Activated T-cell treated with anti-CD3 and anti-CD28 coated beads, Interleukin-2, amount 50 U/mL, for 72 hours (primary cell): Measurements from ENCODE around the gene DNAH1. TPM values are rescaled to one million over a fixed set of nuclear protein-coding genes. Genes with fewer than 3 reads are reported as not detected.
A peak's percentile ranks its signal among the peaks of the same experiment; 100 is the strongest.

Experiments
- ATAC-seq, 2 donors: fragments of 150-1000 bp; cut with Tn5 transposase; replicated peaks in 1 of 2; 2 replicates each; pipeline ENCODE4 v1.10.0; 2021; ENCODE audit warnings: moderate library complexity in 2 of 2, mild to moderate bottlenecking in 1 of 2
- DNase-seq, 2 donors: peaks; one replicate each; pipeline ENCODE4 v3.0.0; 2021 to 2022; ENCODE audit warnings: mixed read lengths in 1 of 2
- H3K27ac Mint-ChIP-seq: one replicate; pipeline ENCODE4 v1.8.0; 2022; ENCODE audit warnings: mild to moderate bottlenecking, moderate library complexity, mixed read lengths
- H3K27me3 Mint-ChIP-seq: one replicate; pipeline ENCODE4 v1.8.0; 2022; ENCODE audit warnings: low read depth, mixed read lengths
- H3K36me3 Mint-ChIP-seq, 2 donors: one replicate each; pipeline ENCODE4 v1.8.0; 2022; ENCODE audit warnings: mixed read lengths in 2 of 2, mild to moderate bottlenecking in 1 of 2; ENCODE audit not compliant: insufficient read depth in 2 of 2
- H3K4me1 Mint-ChIP-seq: one replicate; pipeline ENCODE4 v1.8.0; 2022; ENCODE audit warnings: low read depth, mixed read lengths
- H3K4me3 Mint-ChIP-seq, 2 donors: one replicate each; pipeline ENCODE4 v1.8.0; 2022; ENCODE audit warnings: mild to moderate bottlenecking in 2 of 2, mixed read lengths in 2 of 2, moderate library complexity in 2 of 2
- H3K9me3 Mint-ChIP-seq, 2 donors: one replicate each; pipeline ENCODE4 v1.8.0; 2022; ENCODE audit warnings: mixed read lengths in 2 of 2
- total RNA-seq, 2 donors: library from RNA; stranded (reverse); gene quantifications; one replicate each; pipeline ENCODE4 v1.2.3, GENCODE V29; 2022

DNAH1 gene
- total RNA-seq, 2 donors from 2014 or later: 31.4 to 32.4 TPM

- Mint-ChIP-seq H3K4me3 (no peak overlapping the region), H3K36me3 (no peaks in the 10 kb centered on the region), H3K9me3 (no peaks in the 10 kb centered on the region), H3K27ac (no peak overlapping the region), H3K27me3 (no peaks in the 10 kb centered on the region), H3K4me1 (peaks cover 11% of the 10 kb centered on the region)
- ATAC-seq: no peak
- DNase-seq: no peak
Observed at GRCh38 chr3:52294320-52295150, 21.6 kb upstream of the DNAH1 start.

GRCh38 chr3:52295671-52296208, 20.4 kb upstream of the DNAH1 start:
- H3K27me3 Mint-ChIP-seq: no peaks in the 10 kb centered on the region
- no peak overlapping the region for H3K4me3 Mint-ChIP-seq
- no peak for ATAC-seq
- H3K9me3 Mint-ChIP-seq: no peaks in the 10 kb centered on the region
- no peaks in the 10 kb centered on the region for H3K36me3 Mint-ChIP-seq
- DNase-seq: no peak
- no peak overlapping the region for H3K27ac Mint-ChIP-seq
- H3K4me1 Mint-ChIP-seq: peaks cover 12% of the 10 kb centered on the region

DNA sequence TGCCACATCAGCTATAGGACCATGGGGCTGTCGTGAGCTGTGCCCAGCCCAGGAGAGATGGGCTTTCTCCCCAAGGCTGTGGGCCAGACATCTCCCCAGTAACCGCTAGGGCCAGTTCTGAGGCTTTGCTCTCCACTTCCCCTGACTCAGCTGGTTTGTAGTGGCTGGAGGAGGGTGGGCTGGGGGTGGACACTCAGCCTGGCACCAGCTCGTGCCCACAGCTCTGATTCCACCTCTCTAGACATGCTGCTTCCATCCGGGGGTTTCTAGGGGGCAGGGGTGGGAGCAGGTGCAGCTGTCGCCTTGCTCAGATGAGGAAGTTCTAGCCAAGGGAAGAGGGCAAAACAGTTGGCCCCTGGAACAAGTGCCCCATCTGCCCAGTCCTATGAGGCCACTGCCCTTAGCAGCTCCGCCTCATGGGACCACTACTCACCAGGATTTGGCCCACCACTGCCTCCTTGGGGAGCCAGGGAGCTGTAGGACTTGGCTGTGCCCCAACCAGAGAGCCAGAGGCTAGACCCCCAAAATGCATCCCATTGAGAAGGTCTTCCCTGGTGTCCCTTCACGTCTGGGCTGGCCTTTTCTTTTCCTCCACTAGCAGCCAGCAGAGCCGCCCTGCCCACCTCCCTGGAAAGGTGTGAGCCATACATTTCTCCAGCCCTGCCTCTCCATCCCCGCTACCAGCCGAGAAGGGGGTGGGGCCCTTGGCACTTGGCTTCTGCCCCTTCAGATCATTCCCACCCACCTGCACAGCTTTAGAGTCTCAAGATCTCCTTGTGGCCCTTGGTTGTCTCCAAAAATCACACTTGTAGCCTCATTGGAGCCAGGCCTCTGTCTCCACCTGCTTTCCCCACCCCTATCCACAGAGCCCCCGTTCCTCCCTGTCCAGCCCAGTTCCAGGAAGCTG, 18.6 kb upstream of the DNAH1 start:
- no peaks in the 10 kb centered on the region for H3K27me3 Mint-ChIP-seq
- H3K4me3 Mint-ChIP-seq: no peak overlapping the region
- ATAC-seq (no peak), DNase-seq (no peak)
- peaks cover 6% of the 10 kb centered on the region for H3K4me1 Mint-ChIP-seq
- H3K27ac Mint-ChIP-seq: no peak overlapping the region
- no peaks in the 10 kb centered on the region for H3K9me3 Mint-ChIP-seq
- H3K36me3 Mint-ChIP-seq: no peaks in the 10 kb centered on the region

DNA sequence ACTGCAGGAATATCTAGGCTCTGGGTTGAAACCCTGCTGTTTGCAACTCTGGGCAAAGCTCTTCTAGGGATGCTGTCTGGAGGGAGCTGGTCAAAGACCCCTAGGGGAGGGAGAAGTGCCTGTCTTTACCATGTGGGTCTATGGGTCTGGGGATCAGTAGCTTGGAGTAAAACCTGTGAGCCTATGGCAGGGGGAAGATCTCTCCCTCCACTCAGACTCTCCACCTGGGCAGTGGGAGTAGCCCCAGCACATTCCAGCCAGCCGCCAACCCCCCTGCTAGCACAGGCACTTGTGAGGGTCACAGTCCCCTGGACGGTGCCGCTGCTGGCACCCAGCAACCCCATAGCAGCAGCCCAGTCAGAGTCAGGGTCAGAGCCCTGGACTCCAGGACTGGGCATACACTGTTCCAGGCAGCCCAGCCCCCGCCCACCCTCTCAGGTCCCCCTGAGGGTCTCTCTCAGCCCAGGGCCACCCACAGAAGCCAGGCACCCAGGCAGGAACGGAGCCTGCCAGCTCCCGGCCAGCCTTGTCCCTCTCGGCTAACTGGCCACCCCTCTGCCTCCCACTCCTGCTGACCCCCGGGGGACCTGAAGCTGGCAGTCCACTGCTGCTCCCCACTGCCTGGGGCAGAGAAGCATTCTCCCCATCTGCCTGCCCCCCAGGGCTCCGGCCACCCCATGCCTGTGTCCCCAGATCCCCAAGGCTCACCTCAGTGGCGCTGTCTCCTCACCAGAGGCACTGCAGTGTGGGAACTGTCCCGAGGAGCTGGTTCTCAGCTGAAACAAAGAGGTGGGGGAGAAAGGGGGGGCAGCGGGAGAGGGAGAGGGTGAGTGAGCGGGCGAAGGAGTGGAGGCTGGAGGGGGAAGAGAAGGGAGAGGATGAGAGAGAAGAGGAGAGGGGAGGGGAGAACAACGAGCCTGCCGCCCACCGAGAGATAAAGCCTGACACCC, 17.7 kb upstream of the DNAH1 start:
- no peaks in the 10 kb centered on the region for H3K9me3 Mint-ChIP-seq
- H3K36me3 Mint-ChIP-seq: no peaks in the 10 kb centered on the region
- ATAC-seq: no peak
- no peak overlapping the region for H3K27ac Mint-ChIP-seq
- H3K27me3 Mint-ChIP-seq: no peaks in the 10 kb centered on the region
- no peak overlapping the region for H3K4me3 Mint-ChIP-seq
- peaks cover 6% of the 10 kb centered on the region for H3K4me1 Mint-ChIP-seq
- no peak for DNase-seq

GRCh38 chr3:52299247-52299878, 16.8 kb upstream of the DNAH1 start:
- Mint-ChIP-seq H3K4me1 (peaks cover 6% of the 10 kb centered on the region), H3K27me3 (no peaks in the 10 kb centered on the region), H3K36me3 (no peaks in the 10 kb centered on the region), H3K9me3 (no peaks in the 10 kb centered on the region), H3K4me3 (no peak overlapping the region), H3K27ac (no peak overlapping the region)
- ATAC-seq: no peak
- no peak for DNase-seq

DNA sequence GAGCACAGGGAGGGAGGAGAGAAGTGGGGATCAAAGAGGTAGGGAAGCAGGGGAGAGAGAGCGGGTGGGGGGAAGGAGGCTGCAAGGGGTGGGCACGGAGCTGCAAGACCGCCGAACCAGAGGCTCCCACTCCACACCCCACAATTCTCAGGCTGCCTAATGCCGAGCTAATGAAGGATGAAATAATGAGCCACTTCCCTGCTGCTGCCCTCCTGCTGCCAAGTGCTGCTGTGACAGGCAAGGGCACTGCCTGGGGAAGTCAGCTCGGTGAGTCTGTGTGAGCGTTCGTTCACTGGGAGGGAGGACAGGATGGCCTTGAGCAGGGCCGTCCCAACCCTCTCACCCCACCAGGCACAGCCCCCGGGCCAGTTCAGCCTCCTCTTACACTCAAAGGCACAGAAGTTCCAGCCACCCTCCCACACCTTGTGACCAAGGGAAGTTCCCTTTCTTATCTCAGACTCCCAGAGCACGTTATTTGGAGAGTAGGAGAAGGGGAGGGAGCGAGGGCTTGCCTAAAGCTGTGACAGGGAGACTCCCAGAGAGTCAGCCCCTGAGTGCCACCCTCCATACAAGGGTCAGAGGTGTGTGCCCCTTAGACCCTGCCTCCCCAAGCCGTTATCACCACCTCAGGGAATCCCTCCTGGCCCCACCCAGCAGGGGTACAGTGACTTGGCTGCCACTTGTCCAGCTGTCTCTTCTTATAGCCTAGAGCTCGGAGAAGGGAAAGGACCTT, 16.1 kb upstream of the DNAH1 start:
- peak; percentile 18 to 26 for ATAC-seq
- no peaks in the 10 kb centered on the region for H3K27me3 Mint-ChIP-seq
- H3K9me3 Mint-ChIP-seq: no peaks in the 10 kb centered on the region
- no peak overlapping the region for H3K4me3 Mint-ChIP-seq
- peaks cover 6% of the 10 kb centered on the region for H3K4me1 Mint-ChIP-seq
- no peak for DNase-seq
- H3K27ac Mint-ChIP-seq: no peak overlapping the region
- no peaks in the 10 kb centered on the region for H3K36me3 Mint-ChIP-seq

DNA sequence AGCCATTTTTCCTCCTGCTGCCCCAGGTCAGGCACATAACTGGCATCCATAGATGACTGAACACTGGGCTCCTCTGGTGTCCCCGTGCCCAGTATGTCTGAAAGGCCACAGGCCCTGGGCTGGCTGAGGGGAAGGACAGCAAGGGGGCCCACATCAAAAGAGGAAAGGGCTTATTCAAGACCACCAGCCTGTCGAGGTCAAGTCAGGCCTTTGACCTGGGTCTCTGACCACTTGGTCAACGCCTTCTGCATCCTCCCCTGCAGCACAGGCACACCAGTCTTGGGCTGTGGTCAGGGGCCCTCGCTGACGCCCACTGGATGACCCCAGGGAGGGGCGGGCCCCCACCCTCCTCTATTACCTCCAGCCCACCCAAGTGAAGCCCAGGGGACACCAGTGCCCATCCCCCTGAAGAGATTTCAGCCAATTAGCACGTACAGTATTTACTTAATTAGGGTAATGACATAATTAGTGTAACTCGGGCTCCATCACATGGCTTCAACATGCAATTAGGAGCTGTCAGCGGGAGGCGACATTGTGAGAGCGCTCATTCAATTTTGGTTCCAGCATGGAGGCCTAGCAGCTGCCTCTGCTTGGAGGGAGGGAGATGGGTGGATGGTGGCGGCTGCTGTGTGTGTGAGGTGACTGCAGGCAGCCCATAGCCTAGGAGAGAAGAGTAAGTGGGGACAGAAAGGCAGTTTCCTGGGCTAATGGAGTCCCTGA, 13.5 kb upstream of the DNAH1 start:
- no peak for ATAC-seq
- H3K36me3 Mint-ChIP-seq: no peaks in the 10 kb centered on the region
- no peak for DNase-seq
- H3K27me3 Mint-ChIP-seq: no peaks in the 10 kb centered on the region
- H3K4me3 Mint-ChIP-seq: no peak overlapping the region
- peaks cover 24% of the 10 kb centered on the region for H3K4me1 Mint-ChIP-seq
- H3K27ac Mint-ChIP-seq: no peak overlapping the region
- H3K9me3 Mint-ChIP-seq: no peaks in the 10 kb centered on the region

- no peak for ATAC-seq
- Mint-ChIP-seq H3K4me1 (peaks cover 33% of the 10 kb centered on the region), H3K27me3 (no peaks in the 10 kb centered on the region), H3K36me3 (no peaks in the 10 kb centered on the region), H3K4me3 (no peak overlapping the region), H3K27ac (no peak overlapping the region), H3K9me3 (no peaks in the 10 kb centered on the region)
- no peak for DNase-seq
Observed at GRCh38 chr3:52303811-52304210, 12.3 kb upstream of the DNAH1 start.

DNA sequence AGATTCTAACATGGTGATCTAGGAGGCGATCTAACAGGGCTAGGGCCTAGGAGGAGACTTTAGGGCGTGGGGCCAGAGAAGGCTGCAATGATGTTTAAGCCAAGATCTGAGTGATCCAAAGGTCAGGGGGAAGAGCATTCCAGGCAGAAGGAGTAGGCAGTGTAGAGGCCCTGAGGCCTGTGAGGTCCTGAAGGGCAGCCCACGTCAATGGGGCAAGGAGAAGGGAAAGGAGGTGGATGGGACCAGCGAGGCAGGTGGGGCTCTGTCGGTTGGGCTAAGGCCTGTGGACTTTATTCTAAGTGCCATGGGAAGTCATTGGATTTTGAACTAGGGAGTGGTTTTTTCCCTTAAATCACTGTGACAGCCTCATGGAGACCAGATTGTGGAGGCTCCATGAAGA, 10.2 kb upstream of the DNAH1 start:
- no peaks in the 10 kb centered on the region for H3K36me3 Mint-ChIP-seq
- H3K27me3 Mint-ChIP-seq: no peaks in the 10 kb centered on the region
- no peaks in the 10 kb centered on the region for H3K9me3 Mint-ChIP-seq
- no peak overlapping the region for H3K27ac Mint-ChIP-seq
- H3K4me1 Mint-ChIP-seq: peaks cover 42% of the 10 kb centered on the region
- DNase-seq (no peak), ATAC-seq (no peak)
- no peak overlapping the region for H3K4me3 Mint-ChIP-seq

GRCh38 chr3:52306978-52307377, 9.1 kb upstream of the DNAH1 start:
- ATAC-seq (no peak), DNase-seq (no peak)
- no peaks in the 10 kb centered on the region for H3K27me3 Mint-ChIP-seq
- H3K27ac Mint-ChIP-seq: no peak overlapping the region
- H3K4me1 Mint-ChIP-seq: peaks cover 48% of the 10 kb centered on the region
- H3K9me3 Mint-ChIP-seq: no peaks in the 10 kb centered on the region
- H3K36me3 Mint-ChIP-seq: no peaks in the 10 kb centered on the region
- H3K4me3 Mint-ChIP-seq: no peak overlapping the region

DNA sequence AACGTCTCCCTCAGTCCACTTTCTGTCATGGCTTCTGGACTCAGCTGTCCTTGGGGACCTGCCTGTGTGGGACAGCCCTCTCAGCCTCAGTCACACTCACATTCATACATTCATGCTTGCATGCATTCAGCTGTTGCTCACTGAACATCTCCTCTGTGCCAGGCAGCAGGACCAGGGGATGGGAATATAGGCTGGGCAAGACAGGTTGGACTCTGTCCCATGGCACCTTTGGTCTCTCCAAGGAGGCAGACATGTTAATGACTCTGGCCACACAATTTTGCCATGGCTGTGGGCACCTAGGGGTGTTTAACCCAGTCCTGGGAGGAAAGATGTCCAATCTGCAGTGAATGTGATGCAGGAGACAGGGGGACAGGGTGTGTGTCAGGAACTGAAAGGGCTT, 7.8 kb upstream of the DNAH1 start:
- Mint-ChIP-seq H3K27ac (no peak overlapping the region), H3K36me3 (no peaks in the 10 kb centered on the region), H3K4me3 (no peak overlapping the region), H3K27me3 (no peaks in the 10 kb centered on the region), H3K9me3 (no peaks in the 10 kb centered on the region), H3K4me1 (peaks cover 59% of the 10 kb centered on the region)
- ATAC-seq (no peak), DNase-seq (no peak)
